ENCODE measurements around the gene RAC3. TPM values are rescaled to one million over a fixed set of nuclear protein-coding genes. Genes with fewer than 3 reads are reported as not detected.

RAC3 gene
- total RNA-seq, 1 experiment from 2014 or later: 84.8 TPM

- no peak overlapping the region for H2BK15ac ChIP-seq (ENCODE audit: low read depth, low read length)
- Mint-ChIP-seq H3K9me3 (no peaks in the 10 kb centered on the region), H3K4me3 (peak overlapping the region; percentile 78 to 86), H3K36me3 (ENCODE audit: insufficient read depth in 1 of 3, low read depth in 3 of 3) (peaks cover 10 to 43% (median 38%) of the 10 kb centered on the region in 3 experiments; a peak in 6 of 7 replicates), H3K4me1 (peaks cover 0 to 13% of the 10 kb centered on the region in 2 experiments; a peak in 2 of 4 replicates), H3K27me3 (ENCODE audit: low read depth) (no peaks in the 10 kb centered on the region; the same call in 1 of the 2 replicates), H3K27ac (peak overlapping the region in 1 of 3 experiments; percentile 64; a peak in 1 of 7 replicates)
- no peak overlapping the region for H2BK12ac ChIP-seq (ENCODE audit: insufficient read length, low read depth, low read length)
- no peak overlapping the region for H3K23ac ChIP-seq (ENCODE audit: insufficient read length, low read depth, low read length)
- DNase-seq: no peak
- no peak overlapping the region for H2BK120ac ChIP-seq (ENCODE audit: low read depth, low read length, poor library complexity, severe bottlenecking)
- H4K91ac ChIP-seq (ENCODE audit: insufficient read length, low read depth, low read length): no peak overlapping the region
- no peak overlapping the region for H2BK20ac ChIP-seq (ENCODE audit: low read depth, low read length, poor library complexity, severe bottlenecking)
- no peak overlapping the region for H4K5ac ChIP-seq (ENCODE audit: insufficient read length, low read depth, low read length)
- WGBS (ENCODE audit: extremely low coverage, insufficient read length, low lambda C conversion rate): no CpG with 5 or more reads among the region's 79 CpGs
- no peak overlapping the region for H2BK5ac ChIP-seq (ENCODE audit: insufficient read length, low read length)
- no peak overlapping the region for H3K4ac ChIP-seq (ENCODE audit: low read depth, low read length)
- H2AFZ ChIP-seq (ENCODE audit: low read length): no peak overlapping the region
- no peak overlapping the region for H3T11ph ChIP-seq (ENCODE audit: low read length)
- peak overlapping the region; percentile 5 for H3K4me2 ChIP-seq (ENCODE audit: insufficient read depth, insufficient read length, low read length)
- H3K4me1 ChIP-seq (ENCODE audit: insufficient read depth, low read length): no peaks in the 10 kb centered on the region
- no peaks in the 10 kb centered on the region for H3K23me2 ChIP-seq (ENCODE audit: insufficient read length, low read depth, low read length, poor library complexity, severe bottlenecking)
- H3K14ac ChIP-seq (ENCODE audit: insufficient read depth, low read length): no peak overlapping the region
- no peak overlapping the region for H4K8ac ChIP-seq (replicated peaks; ENCODE audit: insufficient read length, low read depth, low read length)
- peaks cover 3% of the 10 kb centered on the region for H4K20me1 ChIP-seq (ENCODE audit: control insufficient read depth, insufficient read depth, insufficient read length)
- no peak overlapping the region for H3K27ac ChIP-seq (ENCODE audit: insufficient read length, low read depth, low read length)
- TF ChIP-seq, protein P1, sequence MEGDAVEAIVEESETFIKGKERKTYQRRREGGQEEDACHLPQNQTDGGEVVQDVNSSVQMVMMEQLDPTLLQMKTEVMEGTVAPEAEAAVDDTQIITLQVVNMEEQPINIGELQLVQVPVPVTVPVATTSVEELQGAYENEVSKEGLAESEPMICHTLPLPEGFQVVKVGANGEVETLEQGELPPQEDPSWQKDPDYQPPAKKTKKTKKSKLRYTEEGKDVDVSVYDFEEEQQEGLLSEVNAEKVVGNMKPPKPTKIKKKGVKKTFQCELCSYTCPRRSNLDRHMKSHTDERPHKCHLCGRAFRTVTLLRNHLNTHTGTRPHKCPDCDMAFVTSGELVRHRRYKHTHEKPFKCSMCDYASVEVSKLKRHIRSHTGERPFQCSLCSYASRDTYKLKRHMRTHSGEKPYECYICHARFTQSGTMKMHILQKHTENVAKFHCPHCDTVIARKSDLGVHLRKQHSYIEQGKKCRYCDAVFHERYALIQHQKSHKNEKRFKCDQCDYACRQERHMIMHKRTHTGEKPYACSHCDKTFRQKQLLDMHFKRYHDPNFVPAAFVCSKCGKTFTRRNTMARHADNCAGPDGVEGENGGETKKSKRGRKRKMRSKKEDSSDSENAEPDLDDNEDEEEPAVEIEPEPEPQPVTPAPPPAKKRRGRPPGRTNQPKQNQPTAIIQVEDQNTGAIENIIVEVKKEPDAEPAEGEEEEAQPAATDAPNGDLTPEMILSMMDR (conservative IDR thresholded peaks at IDR 0.05): no peak
- H2AK5ac ChIP-seq (ENCODE audit: insufficient read length, low read length): no peak overlapping the region
- H3K79me2 ChIP-seq (ENCODE audit: insufficient read depth, low read length): no peaks in the 10 kb centered on the region
- no peak overlapping the region for H3K9ac ChIP-seq (ENCODE audit: extremely low read depth, insufficient read length, low read length)
- no peaks in the 10 kb centered on the region for H3K27me3 ChIP-seq (ENCODE audit: insufficient read depth, low read length)
- no peaks in the 10 kb centered on the region for H3K9me3 ChIP-seq (ENCODE audit: control insufficient read depth, low read depth, low read length)
- no peak overlapping the region for H3K56ac ChIP-seq (ENCODE audit: insufficient read length, low read depth, low read length)
- no peak overlapping the region for H3K18ac ChIP-seq (ENCODE audit: insufficient read length, low read depth, low read length)
- peaks cover 2% of the 10 kb centered on the region for H3K79me1 ChIP-seq (ENCODE audit: insufficient read depth, low read depth, low read length, poor library complexity, severe bottlenecking)
These were observed 19.5 kb downstream of the RAC3 start for GRCh38 chr17:82050761-82051641.

Measured in H9 (cell line).